Measurements from ENCODE around the gene PLEKHJ1. TPM values are rescaled to one million over a fixed set of nuclear protein-coding genes. Genes with fewer than 3 reads are reported as not detected.

The PLEKHJ1 gene
- total RNA-seq, 1 experiment from 2014 or later = 73.7 TPM

DNA sequence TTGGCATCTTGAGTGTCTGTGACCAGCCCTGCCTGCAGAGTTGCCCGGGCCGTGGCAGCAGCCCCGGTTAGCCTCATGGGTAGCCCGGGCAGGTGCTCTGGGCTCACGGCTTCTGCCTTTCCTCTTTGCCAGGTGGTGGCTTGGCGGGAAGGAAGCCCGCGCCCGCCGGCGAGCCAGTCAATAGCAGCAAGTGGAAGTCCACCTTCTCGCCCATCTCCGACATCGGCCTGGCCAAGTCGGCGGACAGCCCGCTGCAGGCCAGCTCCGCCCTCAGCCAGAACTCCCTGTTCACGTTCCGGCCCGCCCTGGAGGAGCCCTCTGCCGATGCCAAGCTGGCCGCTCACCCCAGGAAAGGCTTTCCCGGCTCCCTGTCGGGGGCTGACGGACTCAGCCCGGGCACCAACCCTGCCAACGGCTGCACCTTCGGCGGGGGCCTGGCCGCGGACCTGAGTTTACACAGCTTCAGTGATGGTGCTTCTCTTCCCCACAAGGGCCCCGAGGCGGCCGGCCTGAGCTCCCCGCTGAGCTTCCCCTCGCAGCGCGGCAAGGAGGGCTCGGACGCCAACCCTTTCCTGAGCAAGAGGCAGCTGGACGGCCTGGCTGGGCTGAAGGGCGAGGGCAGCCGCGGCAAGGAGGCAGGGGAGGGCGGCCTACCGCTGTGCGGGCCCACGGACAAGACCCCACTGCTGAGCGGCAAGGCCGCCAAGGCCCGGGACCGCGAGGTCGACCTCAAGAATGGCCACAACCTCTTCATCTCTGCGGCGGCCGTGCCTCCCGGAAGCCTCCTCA, 9.9 kb downstream of the PLEKHJ1 start:
- H3K36me3 ChIP-seq (ENCODE audit: insufficient read depth, low read length, poor library complexity, severe bottlenecking) = peaks cover 75% of the 10 kb centered on the region
- intact Hi-C loops (cut with micrococcal nuclease; ENCODE audit: unreplicated experiment) = no loop called here
- ChIA-PET POLR2A (ENCODE audit: low non-redundant PET) (no interaction called here), CTCF (no interaction called here)
- H3K27me3 ChIP-seq (replicated peaks; ENCODE audit: insufficient read depth, low read depth, low read length, poor library complexity) = no peaks in the 10 kb centered on the region
- no TSS peak for BruUV-seq (replicated peaks)
- no peaks in the 10 kb centered on the region for H3K9me3 ChIP-seq (ENCODE audit: low read depth, low read length, poor library complexity, severe bottlenecking)
- H3K4me3 ChIP-seq (ENCODE audit: low read depth, low read length, poor library complexity, severe bottlenecking) = no peak overlapping the region
- no peaks in the 10 kb centered on the region for H3K4me1 ChIP-seq (ENCODE audit: insufficient read depth, low read length, poor library complexity, severe bottlenecking)
- H3K27ac ChIP-seq (ENCODE audit: low read depth, low read length, poor library complexity, severe bottlenecking) = no peak overlapping the region
- TF ChIP-seq, protein P1, sequence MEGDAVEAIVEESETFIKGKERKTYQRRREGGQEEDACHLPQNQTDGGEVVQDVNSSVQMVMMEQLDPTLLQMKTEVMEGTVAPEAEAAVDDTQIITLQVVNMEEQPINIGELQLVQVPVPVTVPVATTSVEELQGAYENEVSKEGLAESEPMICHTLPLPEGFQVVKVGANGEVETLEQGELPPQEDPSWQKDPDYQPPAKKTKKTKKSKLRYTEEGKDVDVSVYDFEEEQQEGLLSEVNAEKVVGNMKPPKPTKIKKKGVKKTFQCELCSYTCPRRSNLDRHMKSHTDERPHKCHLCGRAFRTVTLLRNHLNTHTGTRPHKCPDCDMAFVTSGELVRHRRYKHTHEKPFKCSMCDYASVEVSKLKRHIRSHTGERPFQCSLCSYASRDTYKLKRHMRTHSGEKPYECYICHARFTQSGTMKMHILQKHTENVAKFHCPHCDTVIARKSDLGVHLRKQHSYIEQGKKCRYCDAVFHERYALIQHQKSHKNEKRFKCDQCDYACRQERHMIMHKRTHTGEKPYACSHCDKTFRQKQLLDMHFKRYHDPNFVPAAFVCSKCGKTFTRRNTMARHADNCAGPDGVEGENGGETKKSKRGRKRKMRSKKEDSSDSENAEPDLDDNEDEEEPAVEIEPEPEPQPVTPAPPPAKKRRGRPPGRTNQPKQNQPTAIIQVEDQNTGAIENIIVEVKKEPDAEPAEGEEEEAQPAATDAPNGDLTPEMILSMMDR (conservative IDR thresholded peaks at IDR 0.05; ENCODE audit: low read depth, low read length) = no peak
- TF ChIP-seq EZH2 (IDR thresholded peaks at IDR 0.05; ENCODE audit: borderline replicate concordance, low read depth, low read length, poor library complexity, severe bottlenecking) = no peak
- DNase-seq (ENCODE audit: low spot score) = no peak

DNA sequence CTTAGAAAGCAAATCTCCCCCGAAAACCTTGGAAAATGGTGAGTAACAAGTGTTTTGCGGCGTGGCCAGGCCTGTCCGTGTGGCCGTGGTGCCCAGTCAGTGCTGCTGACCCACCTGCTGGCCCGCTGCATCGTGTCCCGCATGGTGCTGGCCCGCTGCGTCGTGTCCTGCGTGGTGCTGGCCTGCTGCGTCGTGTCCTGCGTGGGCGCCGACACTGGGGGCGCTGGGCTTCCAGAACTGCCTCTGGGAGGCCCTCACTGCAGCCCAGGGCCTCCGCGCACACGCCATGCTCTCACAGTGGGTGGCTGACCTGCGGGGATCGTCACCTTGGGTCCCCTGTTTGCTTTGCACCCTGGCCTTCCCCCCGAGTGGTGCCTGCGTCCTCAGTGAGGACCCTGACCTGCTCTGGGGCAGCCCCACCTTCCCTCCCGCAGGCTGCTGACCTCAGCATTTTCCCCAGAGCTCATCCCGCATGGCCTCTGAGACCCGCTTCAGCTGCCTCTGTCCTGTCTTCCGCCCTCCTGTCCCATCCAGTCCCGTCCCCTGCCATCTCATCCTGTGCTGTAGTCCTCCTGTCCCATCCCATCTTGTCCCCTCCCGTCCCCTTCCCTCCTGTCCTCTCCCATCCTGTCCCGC, 10.6 kb downstream of the PLEKHJ1 start:
- H3K9me3 ChIP-seq (ENCODE audit: low read depth, low read length, poor library complexity, severe bottlenecking) = no peaks in the 10 kb centered on the region
- H3K27ac ChIP-seq (ENCODE audit: low read depth, low read length, poor library complexity, severe bottlenecking) = no peak overlapping the region
- DNase-seq (ENCODE audit: low spot score) = no peak
- POLR2A ChIA-PET (ENCODE audit: low non-redundant PET) = no interaction called here
- intact Hi-C loops (cut with micrococcal nuclease; ENCODE audit: unreplicated experiment) = no loop called here
- H3K4me1 ChIP-seq (ENCODE audit: insufficient read depth, low read length, poor library complexity, severe bottlenecking) = no peaks in the 10 kb centered on the region
- no peak overlapping the region for H3K4me3 ChIP-seq (ENCODE audit: low read depth, low read length, poor library complexity, severe bottlenecking)
- BruUV-seq (replicated peaks) = no TSS peak
- CTCF ChIA-PET = no interaction called here
- H3K36me3 ChIP-seq (ENCODE audit: insufficient read depth, low read length, poor library complexity, severe bottlenecking) = peaks cover 72% of the 10 kb centered on the region
- no peaks in the 10 kb centered on the region for H3K27me3 ChIP-seq (replicated peaks; ENCODE audit: insufficient read depth, low read depth, low read length, poor library complexity)
- TF ChIP-seq EZH2 (IDR thresholded peaks at IDR 0.05; ENCODE audit: borderline replicate concordance, low read depth, low read length, poor library complexity, severe bottlenecking) = no peak
- TF ChIP-seq, protein P1 (conservative IDR thresholded peaks at IDR 0.05; ENCODE audit: low read depth, low read length) = no peak

DNA sequence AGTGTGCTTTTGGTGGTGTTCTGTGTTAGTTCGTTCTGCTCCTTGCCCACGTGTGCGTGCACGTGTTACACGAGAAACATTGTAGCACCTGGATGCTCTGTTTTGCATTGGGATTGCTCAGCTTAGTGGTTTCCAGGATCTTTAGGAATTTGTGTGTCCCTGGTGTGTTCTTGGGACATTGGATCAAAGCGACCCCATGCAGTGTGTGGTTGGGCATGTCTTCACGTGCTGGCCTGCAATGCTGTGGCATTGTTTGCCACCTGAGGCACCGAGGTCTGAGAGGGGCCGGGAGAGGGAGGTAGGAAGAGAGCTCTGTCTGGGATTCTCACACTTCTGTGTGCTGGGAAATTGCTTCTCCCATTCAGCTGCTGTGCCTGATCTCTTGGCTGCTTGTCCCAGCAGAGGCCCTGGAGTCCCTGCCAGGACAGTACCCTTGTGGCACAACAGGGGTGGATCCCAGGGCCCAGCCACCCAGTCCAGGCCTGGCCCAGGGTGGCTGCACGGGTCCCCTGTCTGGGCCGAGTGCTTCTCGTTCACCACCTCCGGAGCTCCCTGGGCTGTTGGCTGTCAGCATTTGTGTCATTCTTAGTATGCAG, 11.3 kb downstream of the PLEKHJ1 start:
- Histone ChIP-seq H3K27ac (ENCODE audit: low read depth, low read length, poor library complexity, severe bottlenecking) (no peak overlapping the region), H3K4me3 (ENCODE audit: low read depth, low read length, poor library complexity, severe bottlenecking) (no peak overlapping the region), H3K9me3 (ENCODE audit: low read depth, low read length, poor library complexity, severe bottlenecking) (no peaks in the 10 kb centered on the region), H3K4me1 (ENCODE audit: insufficient read depth, low read length, poor library complexity, severe bottlenecking) (no peaks in the 10 kb centered on the region), H3K27me3 (replicated peaks; ENCODE audit: insufficient read depth, low read depth, low read length, poor library complexity) (no peaks in the 10 kb centered on the region), H3K36me3 (ENCODE audit: insufficient read depth, low read length, poor library complexity, severe bottlenecking) (peaks cover 67% of the 10 kb centered on the region)
- intact Hi-C loops (cut with micrococcal nuclease; ENCODE audit: unreplicated experiment) = no loop called here
- TF ChIP-seq EZH2 (IDR thresholded peaks at IDR 0.05; ENCODE audit: borderline replicate concordance, low read depth, low read length, poor library complexity, severe bottlenecking) = no peak
- TF ChIP-seq, protein P1 (conservative IDR thresholded peaks at IDR 0.05; ENCODE audit: low read depth, low read length) = no peak
- POLR2A ChIA-PET (ENCODE audit: low non-redundant PET) = no interaction called here
- no TSS peak for BruUV-seq (replicated peaks)
- CTCF ChIA-PET = interaction anchor here (0.6 kb wide), 1 partner anchor 69 kb away, joined by 3 read pairs; no protein-coding TSS in a partner anchor
- no peak for DNase-seq (ENCODE audit: low spot score)
